ENCODE measurements around the gene PROX2. TPM values are rescaled to one million over a fixed set of nuclear protein-coding genes. Genes with fewer than 3 reads are reported as not detected.

PROX2 gene
- total and polyA plus RNA-seq, 9 of the 15 experiments (the other 6 are each of a cell fraction or from before 2014, with no cell fraction given), result not detected

- TF ChIP-seq CREM (IDR thresholded peaks at IDR 0.05; ENCODE audit: low read depth), result no peak
- TF ChIP-seq ZNF277 (CRISPR knock-in tag; IDR thresholded peaks at IDR 0.05; ENCODE audit: borderline replicate concordance), result no peak
- TF ChIP-seq ZFP30 (CRISPR knock-in tag; IDR thresholded peaks at IDR 0.05; ENCODE audit: borderline replicate concordance), result no peak
- peak; percentile 50 for TF ChIP-seq TAL1 (IDR thresholded peaks at IDR 0.05)
- TF ChIP-seq TARDBP (IDR thresholded peaks at IDR 0.05), result no peak
- no peak for TF ChIP-seq HDAC8 (tag; IDR thresholded peaks at IDR 0.05)
- TF ChIP-seq ZNF592 (IDR thresholded peaks at IDR 0.05), result no peak
- TF ChIP-seq DMBX1 (CRISPR knock-in tag; IDR thresholded peaks at IDR 0.05; ENCODE audit: borderline replicate concordance), result no peak
- TF ChIP-seq SMARCA4 (IDR thresholded peaks at IDR 0.05), result peak; percentile 71
- no peak for TF ChIP-seq RAD51 (IDR thresholded peaks at IDR 0.05; ENCODE audit: borderline replicate concordance, low read depth)
- no peak for TF ChIP-seq ZNF511 (CRISPR knock-in tag; IDR thresholded peaks at IDR 0.05)
- no peak for TF ChIP-seq ZNF324 (CRISPR knock-in tag; IDR thresholded peaks at IDR 0.05)
- no peak for TF ChIP-seq NCOA6 (IDR thresholded peaks at IDR 0.05)
- TF ChIP-seq ARID3A (IDR thresholded peaks at IDR 0.05; ENCODE audit: borderline replicate concordance, low read depth, low read length), result 0 out of 2 replicates have a peak, but pooled peaks have one; percentile 46
- no peak for TF ChIP-seq NR2F6 (CRISPR knock-in tag; IDR thresholded peaks at IDR 0.05)
- no peak for TF ChIP-seq SIX5 (IDR thresholded peaks at IDR 0.05; ENCODE audit: borderline replicate concordance in 1 of 2, insufficient read depth in 1 of 2, low read depth in 1 of 2, low read length in 2 of 2)
- no peak for TF ChIP-seq CBX2 (IDR thresholded peaks at IDR 0.05; ENCODE audit: insufficient read depth, low read length, poor library complexity, severe bottlenecking)
- no peak for TF ChIP-seq ZNF668 (CRISPR knock-in tag; IDR thresholded peaks at IDR 0.05)
- no peak for TF ChIP-seq ZNF695 (CRISPR knock-in tag; IDR thresholded peaks at IDR 0.05)
- TF ChIP-seq NFYB (IDR thresholded peaks at IDR 0.05; ENCODE audit: extremely low read depth, insufficient read length), result no peak
These were observed 28.8 kb downstream of the PROX2 start (continued) for GRCh38 chr14:74846968-74847665.
